ENCODE results near the gene SLC12A7. TPM values are rescaled to one million over a fixed set of nuclear protein-coding genes. Genes with fewer than 3 reads are reported as not detected.

SLC12A7 gene
- total and polyA plus RNA-seq, 9 of the 15 experiments (the other 6 are each of a cell fraction or from before 2014, with no cell fraction given) = 0.01 to 3.1 (median 0.56) TPM

DNA sequence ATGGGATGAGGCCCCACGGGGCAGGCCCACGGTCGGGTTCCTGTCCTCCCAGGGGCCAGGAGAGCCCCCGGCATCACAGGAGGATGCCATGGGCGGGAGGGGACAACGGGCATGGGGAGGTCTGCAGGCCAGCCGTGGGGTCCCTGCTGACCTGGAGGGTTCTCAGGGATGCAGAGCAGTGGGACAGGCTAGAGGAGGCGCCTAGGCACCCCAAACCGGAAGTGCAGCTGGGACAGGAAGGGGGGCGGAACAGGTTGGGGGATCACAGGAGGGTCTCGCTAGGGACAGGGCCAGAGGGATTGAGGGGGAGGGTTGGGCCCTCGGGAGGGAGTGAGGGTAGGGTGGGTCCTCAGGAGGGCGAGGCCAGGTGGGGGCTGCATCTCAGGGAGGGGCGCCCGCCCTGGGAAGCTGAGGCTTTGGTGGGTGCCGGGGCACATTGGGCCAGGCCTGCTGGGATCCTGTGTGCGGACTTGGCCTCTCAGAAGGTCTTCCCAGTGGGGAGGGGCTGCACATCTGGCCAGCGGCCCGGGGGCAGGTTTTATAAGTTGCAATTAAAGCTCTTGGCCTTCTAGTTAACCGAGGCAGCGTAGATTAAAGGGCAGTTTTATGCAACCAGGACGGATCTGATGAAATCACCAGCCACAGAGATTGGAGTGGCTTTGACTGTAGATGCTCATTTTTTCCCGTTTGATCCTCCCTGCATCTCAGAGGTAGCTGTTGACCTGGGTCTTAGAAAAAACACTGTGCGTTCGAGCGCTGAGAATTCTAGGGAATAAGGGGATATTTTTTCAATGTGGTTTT lies 83.2 kb downstream of the SLC12A7 start:
- BruUV-seq (replicated peaks) = no TSS peak
- FAIRE-seq = no peak
- Histone ChIP-seq H3K27me3 (ENCODE audit: control insufficient read depth in 2 of 2, insufficient read depth in 2 of 2, low read length in 2 of 2) (peaks cover 26 to 70% of the 10 kb centered on the region in 2 experiments; a peak in 4 of 5 replicates), H3K9me3 (replicated peaks; ENCODE audit: control insufficient read depth, insufficient read depth, low read depth, low read length) (no peaks in the 10 kb centered on the region), H2AFZ (ENCODE audit: low read depth, low read length) (no peak overlapping the region), H4K20me1 (replicated peaks; ENCODE audit: control insufficient read depth, insufficient read depth, low read length) (peaks cover 15% of the 10 kb centered on the region), H3K9ac (ENCODE audit: insufficient read depth in 1 of 2, low read depth in 2 of 2, low read length in 2 of 2) (no peak overlapping the region), H3K27ac (ENCODE audit: extremely low read depth, low read depth, low read length) (no peak overlapping the region), H3K4me2 (ENCODE audit: insufficient read depth, low read length) (no peak overlapping the region), H3K36me3 (ENCODE audit: control insufficient read depth, insufficient read depth, low read length) (no peaks in the 10 kb centered on the region), H3K4me1 (replicated peaks in 1 of 2; ENCODE audit: control insufficient read depth in 2 of 2, insufficient read depth in 2 of 2, low read length in 2 of 2) (peaks cover 0 to 9% of the 10 kb centered on the region in 2 experiments; a peak in 1 of 5 replicates), H3K9me1 (ENCODE audit: control insufficient read depth, insufficient read depth, low read length) (no peaks in the 10 kb centered on the region), H3K4me3 (no peak overlapping the region), H3K79me2 (ENCODE audit: control insufficient read depth, insufficient read depth, low read length) (no peaks in the 10 kb centered on the region)
- DNase-seq (ENCODE audit: extremely low read depth in 1 of 4, low spot score in 3 of 4) = no peak
- WGBS (ENCODE audit: insufficient coverage, low coverage, missing lambda C conversion rate) = 13% methylated on average over 22 of the region's 26 CpGs
- ChIA-PET CTCF (ENCODE audit: low intra/inter-chr PET ratio) (no interaction called here), POLR2A (interaction anchor here (0.6 to 1.1 kb wide), 4 partner anchors 16 to 696 kb away, joined by 3 to 4 read pairs (median 4); no protein-coding TSS in a partner anchor)
- 0 out of 2 replicates have a peak, but pooled peaks have one; percentile 36 for TF ChIP-seq ETV1 (tag; conservative IDR thresholded peaks at IDR 0.05; ENCODE audit: low read depth)
- TF ChIP-seq, protein P1, sequence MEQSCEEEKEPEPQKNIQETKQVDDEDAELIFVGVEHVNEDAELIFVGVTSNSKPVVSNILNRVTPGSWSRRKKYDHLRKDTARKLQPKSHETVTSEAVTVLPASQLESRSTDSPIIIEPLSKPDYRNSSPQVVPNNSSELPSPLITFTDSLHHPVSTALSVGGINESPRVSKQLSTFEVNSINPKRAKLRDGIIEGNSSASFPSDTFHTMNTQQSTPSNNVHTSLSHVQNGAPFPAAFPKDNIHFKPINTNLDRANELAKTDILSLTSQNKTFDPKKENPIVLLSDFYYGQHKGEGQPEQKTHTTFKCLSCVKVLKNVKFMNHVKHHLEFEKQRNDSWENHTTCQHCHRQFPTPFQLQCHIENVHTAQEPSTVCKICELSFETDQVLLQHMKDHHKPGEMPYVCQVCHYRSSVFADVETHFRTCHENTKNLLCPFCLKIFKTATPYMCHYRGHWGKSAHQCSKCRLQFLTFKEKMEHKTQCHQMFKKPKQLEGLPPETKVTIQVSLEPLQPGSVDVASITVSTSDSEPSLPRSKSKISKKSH (CRISPR knock-in tag; IDR thresholded peaks at IDR 0.05) = no peak
- intact Hi-C loops (cut with micrococcal nuclease) = no loop called here
- ATAC-seq = peak; percentile 35; the same call in 2 of the 3 replicates
- in situ Hi-C loops (cut with MboI) = loop anchor here (10.0 kb wide), 1 partner anchor 116 kb away; no protein-coding TSS in a partner anchor

Data from K562 (cell line).